GM18909 (cell line): Measurements from ENCODE around the gene PARK7.
"Not testable (repeated sequence)": the region's sequence is repeated elsewhere in the genome, so short reads cannot be mapped to it uniquely, and the experiment has no call there.

ENCODE experiments used
- ATAC-seq: cut with Tn5 transposase; IDR thresholded peaks from one replicate; pipeline ENCODE4 v1.9.1; 2021; ENCODE audit warnings: mild to moderate bottlenecking; ENCODE audit not compliant: unreplicated experiment, poor library complexity

PARK7 gene

DNA sequence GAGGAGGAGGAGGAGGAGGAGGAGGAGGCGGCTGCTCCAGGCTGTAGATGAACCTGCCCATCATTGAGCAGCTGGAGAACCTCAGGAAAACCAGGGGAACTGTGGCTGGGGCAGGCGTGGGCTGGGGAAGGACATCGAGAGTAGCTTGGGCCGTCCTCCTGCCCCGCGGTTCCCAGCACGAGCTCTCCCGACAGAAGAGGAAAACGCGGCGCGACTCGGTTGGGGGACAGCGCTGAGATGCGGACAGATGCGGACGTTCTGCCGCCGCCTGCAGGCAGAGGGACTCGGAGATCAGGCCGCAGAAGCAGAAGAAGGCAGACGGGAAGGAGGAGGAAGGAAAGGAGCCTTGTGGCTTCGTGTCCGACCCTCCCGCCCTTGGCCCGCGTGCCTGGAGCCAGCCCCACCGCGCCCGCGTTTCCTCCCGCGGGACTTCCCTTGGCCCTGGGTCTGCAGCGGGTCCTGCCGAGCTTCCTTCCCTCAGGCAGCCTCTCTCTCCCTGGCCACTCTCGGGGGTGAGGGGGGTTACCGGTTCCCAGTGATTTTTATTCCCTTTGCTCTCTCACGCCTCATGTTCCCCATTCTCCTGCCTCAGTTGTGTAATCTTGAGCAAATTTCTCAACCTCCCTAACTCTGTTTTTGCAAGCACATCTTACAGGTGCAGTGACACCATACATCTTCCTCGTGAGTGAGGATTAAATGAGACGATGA lies 19.1 kb upstream of the PARK7 start:
- ATAC-seq = no peak

DNA sequence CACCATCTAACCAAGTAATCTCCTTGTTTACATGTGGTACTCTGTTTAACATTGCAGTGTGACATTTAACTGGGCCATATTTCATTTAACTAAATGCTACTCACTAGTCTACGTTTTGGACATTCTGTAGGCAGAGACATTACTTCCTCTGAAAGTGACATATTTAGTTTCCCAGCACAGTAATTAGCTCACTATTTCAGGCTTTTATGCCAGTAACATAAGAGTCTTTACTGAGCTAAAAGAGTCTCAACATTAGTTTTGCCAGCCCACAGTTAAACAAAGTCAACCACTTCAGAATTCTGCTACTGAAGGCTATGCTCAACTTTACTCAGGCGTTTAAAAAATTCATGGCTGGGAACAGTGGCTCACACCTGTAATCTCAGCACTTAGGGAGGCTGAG lies 18.3 kb upstream of the PARK7 start:
- no peak for ATAC-seq

DNA sequence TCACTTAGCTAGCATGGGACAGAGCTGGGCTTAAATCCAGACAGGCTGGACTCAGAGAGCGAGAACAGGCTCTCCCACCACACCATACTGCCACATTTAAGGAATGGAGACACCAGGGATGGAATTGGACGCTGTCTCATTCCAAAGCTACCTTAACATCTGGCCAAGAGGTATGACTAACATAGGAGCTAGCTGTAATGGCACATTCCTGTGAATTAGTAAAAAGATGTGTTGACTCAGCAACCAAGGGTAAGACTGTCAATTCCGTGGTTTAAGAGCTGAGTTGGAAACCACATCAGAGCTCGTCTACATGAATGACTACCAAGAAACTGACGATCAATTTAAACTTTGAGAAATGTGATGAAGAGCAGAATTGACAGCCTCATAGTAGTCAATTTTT lies 12.6 kb upstream of the PARK7 start:
- ATAC-seq = no peak

DNA sequence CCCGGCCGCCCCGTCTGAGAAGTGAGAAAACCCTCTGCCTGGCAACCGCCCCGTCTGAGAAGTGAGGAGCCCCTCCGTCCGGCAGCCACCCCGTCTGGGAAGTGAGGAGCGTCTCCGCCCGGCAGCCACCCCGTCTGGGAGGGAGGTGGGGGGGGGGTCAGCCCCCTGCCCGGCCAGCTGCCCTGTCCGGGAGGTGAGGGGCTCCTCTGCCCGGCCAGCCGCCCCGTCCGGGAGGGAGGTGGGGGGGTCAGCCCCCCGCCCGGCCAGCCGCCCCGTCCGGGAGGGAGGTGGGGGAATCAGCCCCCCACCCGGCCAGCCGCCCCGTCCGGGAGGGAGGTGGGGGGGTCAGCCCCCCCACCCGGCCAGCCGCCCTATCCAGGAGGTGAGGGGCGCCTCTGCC lies 8.7 kb upstream of the PARK7 start:
- ATAC-seq = not testable (repeated sequence)

DNA sequence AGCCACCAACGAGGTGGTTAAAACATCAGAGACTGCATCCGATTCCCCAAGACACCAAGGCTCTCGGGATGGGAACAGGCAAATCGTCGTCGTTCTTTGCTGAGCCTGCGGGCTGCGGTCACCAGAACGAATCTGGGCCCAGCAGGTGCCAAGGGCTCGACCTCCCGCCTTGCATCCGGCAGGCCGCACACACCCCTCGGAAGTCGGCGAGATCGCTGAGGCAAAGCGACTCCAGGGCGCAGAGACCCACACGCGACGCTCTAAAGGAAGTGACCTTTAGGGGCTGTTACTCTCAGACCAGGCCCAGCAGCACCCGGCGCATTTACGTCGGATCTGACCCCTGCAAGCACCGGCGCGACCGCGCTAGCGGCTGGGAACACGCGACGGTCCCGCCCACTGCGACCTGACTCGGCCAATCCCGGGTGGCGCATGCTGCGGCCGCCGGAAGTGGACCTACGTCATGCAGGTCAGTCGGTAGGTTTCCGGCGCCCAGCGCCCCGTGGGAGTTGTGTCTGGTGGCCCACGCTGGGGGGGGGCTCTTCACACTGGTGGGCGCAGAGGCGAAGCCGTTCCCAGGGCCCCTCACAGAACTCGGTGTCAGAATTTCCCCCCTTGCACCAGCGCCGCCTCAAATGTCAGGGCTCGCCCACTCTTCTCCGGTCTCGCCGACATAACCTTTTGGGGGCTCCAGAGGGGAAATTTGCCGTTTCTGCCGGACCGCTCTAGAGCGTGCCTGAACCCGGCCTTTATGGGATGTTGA lies 7.5 kb upstream of the PARK7 start:
- peak; percentile 97 for ATAC-seq

DNA sequence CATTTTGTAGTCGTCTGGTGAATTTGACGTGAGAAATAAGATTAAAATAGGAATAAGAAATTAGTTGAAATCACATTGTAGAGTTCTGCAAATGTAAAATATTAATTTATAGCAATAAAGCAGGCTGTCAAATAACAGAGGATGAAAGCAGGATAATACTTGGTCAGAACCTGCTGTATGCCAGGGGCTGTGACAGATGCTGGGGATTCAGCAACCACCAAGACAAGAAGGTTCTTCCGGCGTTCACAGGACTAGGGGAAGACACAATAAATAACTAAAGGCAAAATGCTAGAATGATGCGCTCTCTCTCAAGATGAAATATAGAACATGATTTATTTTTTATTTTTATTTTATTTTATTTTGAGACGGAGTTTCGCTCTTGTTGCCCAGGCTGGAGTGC lies 6.8 kb upstream of the PARK7 start:
- no peak for ATAC-seq

DNA sequence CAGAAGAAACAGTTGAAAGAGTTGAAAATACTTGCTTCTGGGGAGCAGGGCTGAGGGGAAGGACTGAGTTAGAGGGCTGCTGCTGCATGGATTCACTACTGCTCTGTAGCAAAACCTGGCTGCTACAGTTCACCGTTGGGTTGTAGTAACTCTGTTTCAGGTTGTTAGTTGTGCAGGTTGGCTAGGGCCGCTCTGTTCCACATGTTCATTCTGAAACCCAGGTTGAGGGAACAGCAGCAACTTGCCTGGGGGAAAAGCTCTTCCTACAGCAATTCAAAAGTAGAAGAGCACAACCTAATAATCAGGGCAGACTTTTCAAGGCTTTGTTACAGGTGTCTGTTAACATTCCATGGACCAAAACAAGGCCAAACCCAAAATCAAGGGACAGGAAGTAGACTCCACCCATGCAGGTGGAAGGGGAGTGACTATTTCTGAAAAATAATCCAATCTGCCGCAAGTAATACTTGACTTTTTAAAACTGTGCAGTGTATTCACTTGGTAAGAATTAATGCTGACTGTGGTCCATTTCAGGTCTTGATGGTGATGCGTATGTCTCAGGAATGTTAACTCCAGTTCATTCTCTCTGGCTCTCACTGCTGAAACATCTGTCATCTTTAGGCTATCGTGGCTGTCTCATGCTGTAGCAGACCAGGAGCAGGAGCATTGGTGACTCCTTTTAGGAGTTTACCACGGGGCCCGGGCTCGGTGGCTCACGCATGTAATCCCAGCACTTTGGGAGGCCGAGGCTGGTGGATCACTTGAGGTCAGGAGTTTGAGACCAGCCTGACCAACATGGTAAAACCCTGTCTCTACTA lies 5.1 kb upstream of the PARK7 start:
- no peak for ATAC-seq

DNA sequence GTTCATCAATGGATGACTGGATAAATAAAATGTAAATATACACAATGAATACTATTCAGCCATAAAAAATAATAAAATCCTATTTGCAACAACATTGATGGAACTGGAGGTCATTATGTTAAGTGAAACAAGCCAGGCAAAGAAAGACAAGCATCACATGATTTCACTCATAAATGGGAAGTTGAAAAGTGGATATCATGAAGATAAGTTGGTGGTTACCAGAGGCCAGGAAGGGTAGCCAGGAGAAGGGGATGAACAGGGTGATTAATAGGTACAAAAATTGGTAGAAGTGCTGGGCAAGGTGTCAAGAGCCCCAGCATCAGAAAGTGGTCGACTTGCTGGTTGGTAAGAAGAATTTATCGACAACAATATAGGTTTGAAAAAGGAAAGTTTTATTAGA lies 1.3 kb upstream of the PARK7 start:
- no peak for ATAC-seq

DNA sequence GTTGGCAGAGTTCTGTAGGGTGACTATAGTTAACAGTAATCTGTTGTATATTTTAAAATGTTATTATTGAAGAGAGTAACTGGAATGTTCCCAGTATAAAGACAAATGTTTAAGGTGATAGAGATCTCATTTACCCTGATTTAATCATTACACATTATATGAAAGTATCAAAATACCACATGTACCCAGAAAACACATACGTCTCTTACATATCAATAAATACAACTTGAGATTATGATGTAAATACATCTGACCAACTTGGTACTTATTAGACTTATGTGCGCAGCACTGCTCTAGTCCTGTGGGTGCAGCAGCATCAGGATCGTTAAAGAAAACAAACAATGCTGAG lies 670 bp upstream of the PARK7 start:
- no peak for ATAC-seq

DNA sequence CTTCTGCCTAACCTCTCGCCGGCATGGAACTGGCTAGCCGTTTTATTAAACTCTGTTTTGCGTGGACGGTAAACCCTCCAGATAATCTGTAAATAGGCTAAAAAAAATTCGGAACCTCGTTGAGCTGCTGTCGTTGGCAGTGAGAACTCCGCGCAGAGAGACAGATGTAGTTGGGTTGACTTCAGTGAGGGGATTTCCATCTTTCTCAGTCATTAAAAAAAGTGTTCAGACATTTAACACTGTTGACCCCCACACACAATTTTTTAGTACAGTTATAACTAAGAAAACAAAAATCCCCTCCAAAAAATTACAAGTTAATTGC lies 464 bp downstream of the PARK7 start:
- ATAC-seq = peak; percentile 11

DNA sequence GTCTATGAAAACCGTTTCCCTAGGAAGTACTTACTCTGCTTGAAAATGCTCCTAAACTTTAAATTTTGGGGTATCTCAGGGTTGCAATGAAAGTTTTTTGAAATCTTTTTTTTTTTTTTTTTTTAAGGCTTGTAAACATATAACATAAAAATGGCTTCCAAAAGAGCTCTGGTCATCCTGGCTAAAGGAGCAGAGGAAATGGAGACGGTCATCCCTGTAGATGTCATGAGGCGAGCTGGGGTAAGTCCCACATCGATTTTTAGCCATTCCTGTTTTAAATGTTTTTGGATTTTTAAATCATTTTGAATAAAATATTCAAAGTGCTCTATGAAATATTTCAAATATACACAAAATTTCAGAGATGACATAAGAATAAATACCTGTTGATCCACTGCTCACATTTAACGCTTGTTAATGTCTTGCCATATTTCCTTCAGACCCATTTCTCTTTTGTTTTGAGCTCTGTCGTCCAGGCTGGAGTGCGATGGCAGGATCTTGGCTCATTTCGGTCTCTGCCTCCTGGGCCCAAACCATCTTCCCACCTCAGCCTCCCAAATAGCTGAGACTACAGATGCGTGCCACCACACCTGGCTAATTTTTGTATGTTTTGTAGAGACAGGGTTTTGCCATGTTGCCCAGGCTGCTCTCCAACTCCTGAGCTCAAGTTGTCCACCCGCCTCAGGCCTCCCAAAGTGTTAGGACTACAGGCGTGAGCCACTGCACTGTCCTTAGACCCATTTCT lies 1.3 kb downstream of the PARK7 start:
- ATAC-seq = no peak

DNA sequence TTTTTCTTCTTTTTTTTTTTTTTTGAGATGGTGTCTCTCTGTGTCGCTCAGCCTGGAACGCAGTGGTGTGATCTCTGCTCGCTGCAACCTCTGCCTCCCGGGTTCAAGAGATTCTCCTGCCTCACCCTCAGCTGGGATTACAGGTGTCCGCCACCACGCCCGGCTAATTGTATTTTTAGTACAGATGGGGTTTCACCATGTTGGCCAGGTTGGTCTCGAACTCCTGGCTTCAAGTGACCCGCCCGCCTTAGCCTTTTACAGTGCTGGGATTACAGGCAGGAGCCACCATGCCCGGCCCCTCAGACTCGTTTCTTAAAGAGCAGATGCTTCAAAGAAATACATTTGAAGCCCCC lies 1.8 kb downstream of the PARK7 start:
- ATAC-seq = not testable (repeated sequence)

DNA sequence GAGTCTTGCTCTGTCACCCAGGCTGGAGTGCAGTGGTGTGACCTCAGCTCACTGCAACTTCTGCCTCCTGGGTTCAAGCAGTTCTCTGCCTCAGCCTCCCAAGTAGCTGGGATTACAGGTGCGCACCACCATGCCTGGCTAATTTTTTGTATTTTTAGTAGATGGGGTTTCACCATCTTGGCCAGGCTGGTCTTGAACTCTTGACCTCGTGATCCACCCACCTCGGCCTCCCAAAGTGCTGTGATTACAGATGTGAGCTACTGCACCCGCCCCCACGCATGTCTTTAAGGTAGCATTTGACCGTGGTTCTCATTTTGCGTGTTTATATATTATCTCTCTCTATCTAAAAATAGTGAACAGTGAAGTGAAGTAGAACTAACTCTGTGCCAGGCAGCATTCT lies 2.3 kb downstream of the PARK7 start:
- not testable (repeated sequence) for ATAC-seq

DNA sequence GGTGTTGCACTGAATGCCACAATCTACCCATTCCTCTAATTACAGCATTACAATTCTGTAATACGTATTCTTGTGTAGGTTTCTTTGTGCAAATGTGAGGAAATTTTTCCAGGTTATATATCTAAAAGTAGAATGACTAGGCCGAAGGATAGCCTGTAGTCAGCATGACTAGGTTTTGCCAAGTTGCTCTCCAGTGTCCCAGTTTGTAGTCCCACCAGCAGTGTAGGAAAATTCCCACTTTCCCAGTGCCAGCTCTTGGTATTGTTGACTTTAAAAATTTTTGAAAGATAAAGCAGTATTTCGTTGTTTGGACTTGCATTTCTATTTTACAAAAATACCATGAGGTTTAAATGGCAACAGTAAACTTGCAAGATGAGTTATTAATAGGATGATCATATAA lies 3.0 kb downstream of the PARK7 start:
- ATAC-seq = no peak

DNA sequence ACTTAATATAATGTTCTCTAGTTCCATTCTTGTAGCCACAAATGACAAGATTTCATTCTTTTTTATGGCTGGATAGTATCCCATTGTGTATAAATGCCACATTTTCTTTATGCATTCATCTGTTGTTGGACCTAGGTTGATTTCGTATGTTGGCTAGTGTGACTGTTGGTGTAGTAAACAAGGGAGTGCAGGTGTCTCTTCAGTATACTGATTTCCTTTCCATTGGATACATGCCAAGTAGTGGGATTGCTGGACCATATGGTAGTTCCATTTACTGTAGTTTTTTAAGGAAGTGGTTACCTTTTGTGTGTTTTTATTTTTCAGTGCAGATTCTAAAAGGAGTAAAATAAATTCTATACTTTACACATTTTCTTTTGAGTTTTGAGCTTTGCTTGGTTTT lies 5.7 kb downstream of the PARK7 start:
- ATAC-seq = no peak

DNA sequence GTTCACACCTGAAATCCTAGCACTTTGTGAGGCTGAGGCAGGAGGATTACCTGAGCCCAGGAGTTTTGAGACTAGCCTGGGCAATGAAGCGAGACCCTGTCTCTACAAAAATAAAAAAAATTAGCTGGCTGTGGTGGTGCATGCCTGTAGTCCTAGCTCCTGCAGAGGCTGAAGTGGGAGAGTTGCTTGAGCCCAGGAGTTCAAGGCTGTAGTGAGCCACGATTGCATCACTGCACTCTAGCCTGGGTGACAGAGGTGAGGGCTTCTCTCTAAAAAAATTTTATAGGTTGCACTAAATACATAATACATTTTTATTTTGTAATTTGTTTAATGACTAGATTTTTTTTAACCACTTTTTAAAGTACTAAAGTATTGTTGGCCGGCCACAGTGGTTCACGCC lies 6.1 kb downstream of the PARK7 start:
- no peak for ATAC-seq

DNA sequence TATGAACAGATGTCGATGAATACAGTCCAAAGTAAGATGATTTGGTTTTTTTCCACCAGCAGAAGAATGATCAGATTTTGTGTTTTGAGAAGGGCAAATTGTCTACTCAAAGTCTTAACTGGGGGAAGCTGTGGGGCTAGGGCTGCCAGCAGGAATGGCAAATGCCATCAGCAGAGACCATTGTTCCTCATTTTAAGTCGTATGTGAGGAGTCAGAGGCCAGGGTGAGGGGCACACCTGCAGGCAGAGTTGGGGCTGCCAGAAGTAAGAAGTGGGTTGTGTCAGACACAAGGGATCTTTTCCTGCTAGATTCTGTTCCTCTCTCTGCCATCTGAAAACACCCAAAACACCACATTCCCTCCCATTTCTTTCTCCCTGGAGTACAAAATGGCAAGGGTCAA lies 8.7 kb downstream of the PARK7 start:
- no peak for ATAC-seq

DNA sequence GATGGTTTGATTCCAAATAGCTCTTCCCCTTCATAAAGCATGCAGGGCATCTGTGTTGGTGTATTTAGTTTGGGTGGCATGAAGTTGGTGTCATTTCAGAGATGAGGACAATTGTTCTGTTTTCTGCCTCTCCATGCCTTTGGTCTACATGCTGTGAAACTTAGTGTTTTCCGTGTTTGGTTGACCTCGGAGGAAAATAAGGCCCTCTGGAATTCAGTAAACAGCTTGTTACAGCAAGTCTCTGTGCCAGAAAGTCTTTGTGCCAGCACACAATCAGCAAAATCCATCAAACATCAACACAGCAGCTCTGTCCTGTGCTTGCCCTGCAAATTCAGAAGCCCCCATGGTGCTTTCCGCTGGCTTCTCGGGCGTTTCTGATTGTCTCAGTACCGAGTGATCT lies 9.5 kb downstream of the PARK7 start:
- ATAC-seq = no peak

DNA sequence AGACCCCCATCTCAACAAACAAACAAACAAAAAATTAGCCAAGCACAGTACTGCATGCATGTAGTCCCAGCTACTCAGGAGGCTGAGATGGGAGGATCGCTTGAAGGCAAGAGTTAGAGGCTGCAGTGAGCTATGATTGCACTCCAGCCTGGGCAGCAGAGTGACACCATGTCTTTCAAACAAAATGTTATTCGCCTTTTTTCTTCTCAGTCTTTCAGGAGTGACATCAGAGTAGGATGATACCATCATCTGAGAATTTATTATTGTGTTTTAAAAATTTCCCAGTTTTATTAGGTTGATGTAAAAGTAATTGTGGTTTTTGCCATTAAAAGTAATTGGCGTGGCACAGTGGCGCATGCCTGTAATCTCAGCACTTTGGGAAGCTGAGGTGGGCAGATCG lies 10.8 kb downstream of the PARK7 start:
- no peak for ATAC-seq

DNA sequence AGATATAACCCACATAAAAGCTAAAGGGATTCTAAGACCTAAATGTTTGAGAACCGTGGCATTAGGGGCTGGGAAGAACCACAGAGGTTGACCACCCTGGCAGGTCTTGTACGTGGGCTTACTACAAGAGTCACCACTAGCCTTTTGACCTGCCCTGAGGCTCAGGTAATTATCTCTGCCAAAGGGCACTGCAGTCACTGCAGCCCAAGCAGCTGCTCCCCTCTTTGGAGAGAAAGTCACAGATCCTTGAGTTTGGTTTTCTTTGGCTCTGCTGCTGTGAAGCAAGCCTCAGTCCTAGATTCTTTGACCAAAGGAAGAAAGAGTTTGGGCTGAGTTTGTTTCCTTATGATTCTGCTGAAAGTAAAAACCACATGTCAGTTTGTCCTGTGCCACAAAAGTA lies 11.6 kb downstream of the PARK7 start:
- no peak for ATAC-seq
